Loucy (cell line): ENCODE data around the gene DMGDH.

ENCODE experiments used
- H2AFZ ChIP-seq: fragments of 200-600 bp; sonication (generic); 2 replicates; pipeline ENCODE4 v1.6.0; 2016; ENCODE audit warnings: antibody characterized with exemption, mild to moderate bottlenecking, low read length, moderate library complexity
- H3F3A ChIP-seq: fragments of 200-600 bp; 2 replicates; pipeline ENCODE4 v1.6.0; 2016; ENCODE audit warnings: antibody characterized with exemption, low read depth, mild to moderate bottlenecking
- H3K27me3 ChIP-seq: fragments of 200-600 bp; sonication (generic); 2 replicates; pipeline ENCODE4 v1.6.1; 2014; ENCODE audit warnings: low read length, mild to moderate bottlenecking; ENCODE audit not compliant: insufficient read depth, poor library complexity, severe bottlenecking
- H3K36me3 ChIP-seq: fragments of 200-600 bp; sonication (generic); 2 replicates; pipeline ENCODE4 v1.6.1; 2016; ENCODE audit warnings: low read length; ENCODE audit not compliant: insufficient read depth
- H3K4me1 ChIP-seq: fragments of 200-600 bp; sonication (generic); 2 replicates; pipeline ENCODE4 v1.5.1; 2014; ENCODE audit warnings: low read length, mild to moderate bottlenecking; ENCODE audit not compliant: insufficient read depth, poor library complexity, severe bottlenecking
- H3K4me2 ChIP-seq: fragments of 200-600 bp; sonication (generic); 2 replicates; pipeline ENCODE4 v1.6.0; 2014; ENCODE audit warnings: antibody characterized with exemption, low read length, low read depth, mild to moderate bottlenecking; ENCODE audit not compliant: poor library complexity, severe bottlenecking
- H3K4me3 ChIP-seq: fragments of 200-600 bp; sonication (generic); 2 replicates; pipeline ENCODE4 v1.5.1; 2014; ENCODE audit warnings: low read length, mild to moderate bottlenecking, mixed read lengths; ENCODE audit not compliant: poor library complexity, severe bottlenecking
- H3K79me2 ChIP-seq: fragments of 200-600 bp; sonication (generic); 2 replicates; pipeline ENCODE4 v1.6.1; 2014; ENCODE audit warnings: low read length; ENCODE audit not compliant: insufficient read depth
- H3K9ac ChIP-seq: fragments of 200-600 bp; sonication (generic); 2 replicates; pipeline ENCODE4 v1.6.0; 2014; ENCODE audit warnings: mild to moderate bottlenecking, low read depth, low read length, moderate library complexity; ENCODE audit not compliant: poor library complexity, severe bottlenecking
- H3K9me2 ChIP-seq: fragments of 200-600 bp; sonication (generic); replicated peaks from 2 replicates; pipeline ENCODE4 v1.6.1; 2016; ENCODE audit warnings: low read depth, low read length, mixed read lengths
- H3K9me3 ChIP-seq: fragments of 200-600 bp; sonication (generic); 2 replicates; pipeline ENCODE4 v1.6.1; 2014; ENCODE audit warnings: mild to moderate bottlenecking, antibody characterized with exemption, low read length, low read depth; ENCODE audit not compliant: insufficient read depth
- H4K20me1 ChIP-seq: fragments of 200-600 bp; sonication (generic); 2 replicates; pipeline ENCODE4 v1.6.0; 2014; ENCODE audit warnings: antibody characterized with exemption, low read length, mild to moderate bottlenecking; ENCODE audit not compliant: insufficient read depth, poor library complexity, severe bottlenecking
- EZH2phosphoT487 ChIP-seq: fragments of 200-600 bp; IDR thresholded peaks from 2 replicates; pipeline ENCODE4 v1.6.1; 2018; ENCODE audit warnings: antibody characterized with exemption, mild to moderate bottlenecking, moderate library complexity, borderline replicate concordance
- TF ChIP-seq, protein P1 (sequence below): fragments of 200-600 bp; sonication (generic); conservative IDR thresholded peaks from 2 replicates; pipeline ENCODE4 v1.5.1; 2014; ENCODE audit warnings: mild to moderate bottlenecking, antibody characterized with exemption, low read length

The DMGDH gene

DNA sequence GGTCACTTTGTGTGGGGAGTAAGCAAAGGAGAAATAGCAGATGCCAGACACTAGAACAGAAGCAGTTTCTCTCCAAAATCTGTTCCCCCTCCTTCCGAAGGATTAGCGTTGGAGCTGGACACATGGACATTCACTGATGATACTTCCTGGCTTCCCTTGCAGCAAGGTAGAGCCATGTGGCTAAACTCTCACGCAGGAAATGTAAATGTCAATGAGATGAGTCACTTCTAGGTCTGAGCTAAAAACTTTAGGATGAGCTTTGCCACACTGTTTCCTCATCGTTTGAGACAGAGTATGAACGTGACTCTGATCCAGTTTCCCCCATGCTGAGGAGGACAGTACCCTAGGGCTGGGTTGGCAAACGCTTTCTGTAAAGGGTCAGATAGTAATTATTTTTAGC lies 5.2 kb upstream of the DMGDH start:
- no peaks in the 10 kb centered on the region for H3K79me2 ChIP-seq
- no peak for TF ChIP-seq EZH2phosphoT487
- TF ChIP-seq, protein P1, sequence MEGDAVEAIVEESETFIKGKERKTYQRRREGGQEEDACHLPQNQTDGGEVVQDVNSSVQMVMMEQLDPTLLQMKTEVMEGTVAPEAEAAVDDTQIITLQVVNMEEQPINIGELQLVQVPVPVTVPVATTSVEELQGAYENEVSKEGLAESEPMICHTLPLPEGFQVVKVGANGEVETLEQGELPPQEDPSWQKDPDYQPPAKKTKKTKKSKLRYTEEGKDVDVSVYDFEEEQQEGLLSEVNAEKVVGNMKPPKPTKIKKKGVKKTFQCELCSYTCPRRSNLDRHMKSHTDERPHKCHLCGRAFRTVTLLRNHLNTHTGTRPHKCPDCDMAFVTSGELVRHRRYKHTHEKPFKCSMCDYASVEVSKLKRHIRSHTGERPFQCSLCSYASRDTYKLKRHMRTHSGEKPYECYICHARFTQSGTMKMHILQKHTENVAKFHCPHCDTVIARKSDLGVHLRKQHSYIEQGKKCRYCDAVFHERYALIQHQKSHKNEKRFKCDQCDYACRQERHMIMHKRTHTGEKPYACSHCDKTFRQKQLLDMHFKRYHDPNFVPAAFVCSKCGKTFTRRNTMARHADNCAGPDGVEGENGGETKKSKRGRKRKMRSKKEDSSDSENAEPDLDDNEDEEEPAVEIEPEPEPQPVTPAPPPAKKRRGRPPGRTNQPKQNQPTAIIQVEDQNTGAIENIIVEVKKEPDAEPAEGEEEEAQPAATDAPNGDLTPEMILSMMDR, result no peak
- no peaks in the 10 kb centered on the region for H4K20me1 ChIP-seq
- no peaks in the 10 kb centered on the region for H3K36me3 ChIP-seq
- H3K9me3 ChIP-seq, result no peaks in the 10 kb centered on the region
- H3K9ac ChIP-seq, result no peak overlapping the region
- no peak overlapping the region for H2AFZ ChIP-seq
- H3K27me3 ChIP-seq, result no peaks in the 10 kb centered on the region
- H3F3A ChIP-seq, result no peaks in the 10 kb centered on the region
- H3K9me2 ChIP-seq, result no peaks in the 10 kb centered on the region
- peaks cover 4% of the 10 kb centered on the region for H3K4me1 ChIP-seq
- H3K4me2 ChIP-seq, result no peak overlapping the region
- H3K4me3 ChIP-seq, result no peak overlapping the region

DNA sequence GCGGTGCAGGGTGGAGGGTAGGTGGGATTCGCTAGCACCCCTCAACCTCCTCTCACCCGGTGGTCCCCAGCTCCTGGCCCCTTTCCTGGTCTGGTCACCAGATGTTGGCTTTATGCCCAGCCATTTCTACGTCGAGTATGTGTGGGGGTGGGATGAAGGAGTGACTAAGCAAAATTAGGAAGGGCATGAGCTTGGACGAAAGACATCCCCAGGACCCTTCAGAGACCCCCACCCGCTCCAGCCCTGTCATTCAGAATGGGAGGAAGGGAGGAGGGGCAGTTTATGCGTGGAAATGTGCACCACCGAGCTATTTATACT lies 835 bp upstream of the DMGDH start:
- Histone ChIP-seq H3K9ac (no peak overlapping the region), H3K4me2 (no peak overlapping the region), H3K4me3 (no peak overlapping the region), H2AFZ (no peak overlapping the region), H3K36me3 (no peaks in the 10 kb centered on the region), H3F3A (no peaks in the 10 kb centered on the region), H4K20me1 (no peaks in the 10 kb centered on the region), H3K79me2 (no peaks in the 10 kb centered on the region), H3K9me2 (no peaks in the 10 kb centered on the region), H3K27me3 (no peaks in the 10 kb centered on the region), H3K4me1 (peaks cover 4% of the 10 kb centered on the region), H3K9me3 (no peaks in the 10 kb centered on the region)
- TF ChIP-seq, protein P1, result no peak
- TF ChIP-seq EZH2phosphoT487, result no peak

DNA sequence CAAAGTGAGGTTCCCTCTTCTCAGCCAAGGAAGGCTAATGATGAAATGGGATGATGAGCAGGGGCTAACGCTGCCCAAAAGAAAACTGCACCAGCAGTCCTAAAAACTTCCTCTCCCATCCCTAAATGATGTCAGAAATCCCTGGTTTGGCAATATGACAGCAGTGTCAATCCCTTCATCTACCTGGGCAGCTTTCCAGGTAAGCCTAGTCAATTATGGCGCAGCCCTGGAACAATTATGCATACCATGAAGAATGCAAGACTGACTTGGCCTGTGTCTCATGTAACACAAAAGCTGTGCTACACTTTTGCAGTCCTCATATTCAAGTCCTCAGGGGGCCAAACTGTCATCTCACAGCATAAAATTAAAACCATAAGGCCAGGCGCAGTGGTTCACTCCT lies 7.0 kb downstream of the DMGDH start:
- no peaks in the 10 kb centered on the region for H3F3A ChIP-seq
- no peaks in the 10 kb centered on the region for H3K9me3 ChIP-seq
- no peak overlapping the region for H3K9ac ChIP-seq
- H3K27me3 ChIP-seq, result no peaks in the 10 kb centered on the region
- H3K79me2 ChIP-seq, result no peaks in the 10 kb centered on the region
- no peak overlapping the region for H3K4me3 ChIP-seq
- H3K4me1 ChIP-seq, result no peaks in the 10 kb centered on the region
- no peak overlapping the region for H2AFZ ChIP-seq
- TF ChIP-seq, protein P1, result no peak
- TF ChIP-seq EZH2phosphoT487, result no peak
- no peaks in the 10 kb centered on the region for H3K9me2 ChIP-seq
- H3K4me2 ChIP-seq, result no peak overlapping the region
- no peaks in the 10 kb centered on the region for H4K20me1 ChIP-seq
- H3K36me3 ChIP-seq, result no peaks in the 10 kb centered on the region

DNA sequence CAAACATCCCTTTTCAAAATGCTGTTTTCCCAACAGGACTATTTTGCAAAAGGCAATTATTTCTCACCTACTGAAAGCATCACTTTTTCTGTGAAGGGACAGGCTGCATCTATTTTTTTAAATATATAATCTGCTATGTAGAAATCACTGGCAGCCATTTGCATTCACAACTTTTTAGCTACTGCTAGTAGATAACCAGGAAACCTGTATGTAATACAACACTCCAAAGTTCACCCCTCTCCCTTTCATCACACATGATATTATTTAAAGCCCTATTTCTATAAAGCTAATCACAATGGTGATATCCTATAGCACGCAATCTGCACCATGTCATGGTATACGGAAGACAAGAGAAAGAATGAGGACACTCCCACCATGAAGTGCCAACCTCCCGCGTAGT lies 9.8 kb downstream of the DMGDH start:
- Histone ChIP-seq H3K4me2 (no peak overlapping the region), H3K4me1 (no peaks in the 10 kb centered on the region), H3K79me2 (no peaks in the 10 kb centered on the region), H3K36me3 (no peaks in the 10 kb centered on the region), H4K20me1 (no peaks in the 10 kb centered on the region), H2AFZ (no peak overlapping the region), H3K9ac (no peak overlapping the region), H3F3A (no peaks in the 10 kb centered on the region), H3K4me3 (no peak overlapping the region), H3K9me2 (no peaks in the 10 kb centered on the region), H3K9me3 (no peaks in the 10 kb centered on the region), H3K27me3 (no peaks in the 10 kb centered on the region)
- TF ChIP-seq, protein P1, result no peak
- no peak for TF ChIP-seq EZH2phosphoT487
